CD4-positive, alpha-beta T cell (primary cell): Measurements from ENCODE around the gene AHCYL1. TPM values are rescaled to one million over a fixed set of nuclear protein-coding genes. Genes with fewer than 3 reads are reported as not detected.

Experiments
- ATAC-seq: fragments of 200-7000 bp; cut with Tn5 transposase; one replicate; pipeline ENCODE4 v1.10.0; 2022; ENCODE audit warnings: mild to moderate bottlenecking; ENCODE audit not compliant: poor library complexity
- CTCF ChIA-PET: fragments of 350-600 bp; sonication (Branson Sonifier 250); formaldehyde crosslinking; loops from one replicate; lab custom pipeline; 2021; ENCODE audit warnings: antibody characterized with exemption, inconsistent platforms; lab: Charles Lee
- POLR2A ChIA-PET: fragments of 350-600 bp; sonication (Branson Sonifier 250); formaldehyde crosslinking; loops from one replicate; lab custom pipeline; 2021; ENCODE audit warnings: antibody characterized with exemption, inconsistent platforms; lab: Charles Lee
- DNase-seq, 14 experiments: peaks; one replicate each; pipeline ENCODE4 v3.0.0-alpha.2; 2013 to 2020; ENCODE audit warnings: mixed read lengths in 2 of 14
- H3K27ac ChIP-seq, 2 donors: one replicate each; pipeline versions ENCODE4 v1.5.1 to v1.7.0; 2013; ENCODE audit warnings: low read length in 2 of 2, low read depth in 1 of 2, mild to moderate bottlenecking in 1 of 2
- H3K27me3 ChIP-seq, 2 experiments: 1 replicate in 1 of 2; 2 replicates in 1 of 2; pipeline versions ENCODE4 v1.6.1 to v1.7.0; 2013; ENCODE audit warnings: low read length in 2 of 2, control low read depth in 1 of 2, mild to moderate bottlenecking in 1 of 2, moderate library complexity in 1 of 2; ENCODE audit not compliant: insufficient read depth in 2 of 2, control insufficient read depth in 1 of 2
- H3K36me3 ChIP-seq: one replicate; pipeline ENCODE4 v1.6.1; 2013; ENCODE audit warnings: low read length, control low read depth; ENCODE audit not compliant: insufficient read depth
- H3K4me1 ChIP-seq: one replicate; pipeline ENCODE4 v1.6.1; 2013; ENCODE audit warnings: low read length, control low read depth; ENCODE audit not compliant: insufficient read depth
- H3K4me3 ChIP-seq: one replicate; pipeline ENCODE4 v1.5.1; 2013; ENCODE audit warnings: mild to moderate bottlenecking, low read length, moderate library complexity
- H3K9me3 ChIP-seq, 2 experiments: 1 replicate in 1 of 2; 2 replicates in 1 of 2; pipeline versions ENCODE4 v1.6.1 to v1.7.0; 2013; ENCODE audit warnings: low read length in 2 of 2, mild to moderate bottlenecking in 2 of 2, control low read depth in 1 of 2, moderate library complexity in 1 of 2; ENCODE audit not compliant: control insufficient read depth in 1 of 2, insufficient read depth in 1 of 2
- H3K27ac Mint-ChIP-seq: one replicate; pipeline ENCODE4 v1.8.0; 2020; ENCODE audit warnings: mixed read lengths
- H3K27me3 Mint-ChIP-seq: one replicate; pipeline ENCODE4 v1.8.0; 2021; ENCODE audit warnings: mixed read lengths
- H3K36me3 Mint-ChIP-seq: one replicate; pipeline ENCODE4 v1.8.0; 2021; ENCODE audit warnings: low read depth, mixed read lengths
- H3K4me1 Mint-ChIP-seq: one replicate; pipeline ENCODE4 v1.8.0; 2021; ENCODE audit warnings: low read depth, mixed read lengths
- H3K4me3 Mint-ChIP-seq: one replicate; pipeline ENCODE4 v1.8.0; 2020; ENCODE audit warnings: mild to moderate bottlenecking, mixed read lengths
- H3K9me3 Mint-ChIP-seq: one replicate; pipeline ENCODE4 v1.8.0; 2020; ENCODE audit warnings: mixed read lengths
- intact Hi-C, 2 experiments: fragments of 100-400 bp; cut with DNase I in 1 of 2; cut with micrococcal nuclease in 1 of 2; formaldehyde crosslinking; loops; one replicate each; pipeline versions ENCODE4 v1.15.1 to v1.9.0; 2023 to 2025; cut with DNase I, micrococcal nuclease
- total RNA-seq, 174 experiments: library from RNA in 2 of 174; stranded (reverse) in 2 of 174; gene quantifications; one replicate each; pipeline ENCODE4 v1.2.3 and lab custom pipeline; 2021 to 2026
- TF ChIP-seq, protein P1 (sequence below): fragments of 200-600 bp; IDR thresholded peaks from one replicate; pipeline ENCODE4 v1.8.0; 2022; ENCODE audit warnings: antibody characterized with exemption, mild to moderate bottlenecking

The AHCYL1 gene
- total RNA-seq, 2 experiments from 2014 or later, result 6.9 to 8.4 TPM

GRCh38 chr1:109985247-109986053, 885 bp downstream of the AHCYL1 start:
- peak overlapping the region; percentile 97 for H3K27ac Mint-ChIP-seq
- ChIA-PET CTCF (interaction anchor here (0.8 to 5.0 kb wide), 12 partner anchors 8 to 453 kb away, joined by 4 to 133 read pairs (median 8); partner anchors contain the start of genes GSTM3, RBM15 and STRIP1), POLR2A (interaction anchor here (0.7 to 2.3 kb wide), 24 partner anchors 13 to 1293 kb away, joined by 3 to 26 read pairs (median 5); partner anchors contain the start of genes AMPD2, GNAI3, GNAT2 and GSTM1)
- Histone ChIP-seq H3K9me3 (no peaks in the 10 kb centered on the region), H3K27ac (peak overlapping the region in 1 of 2 donors; percentile 71), H3K36me3 (peaks cover 5% of the 10 kb centered on the region), H3K4me3 (peak overlapping the region; percentile 90), H3K4me1 (peaks cover 29% of the 10 kb centered on the region), H3K27me3 (no peaks in the 10 kb centered on the region)
- H3K36me3 Mint-ChIP-seq, result peaks cover 28% of the 10 kb centered on the region
- intact Hi-C loops, result loop anchor here (2.0 to 10.0 kb wide), 5 partner anchors 49 to 1241 kb away; partner anchors contain the start of genes ATXN7L2 (in 1 of the 2), PSMA5 (in 1 of the 2), PSRC1 (in 1 of the 2) and STRIP1 (in 1 of the 2)
- ATAC-seq (no peak), DNase-seq (peak in 1 of 14 experiments; percentile 2)
- H3K4me1 Mint-ChIP-seq, result peaks cover 57% of the 10 kb centered on the region
- no peaks in the 10 kb centered on the region for H3K27me3 Mint-ChIP-seq
- TF ChIP-seq, protein P1, sequence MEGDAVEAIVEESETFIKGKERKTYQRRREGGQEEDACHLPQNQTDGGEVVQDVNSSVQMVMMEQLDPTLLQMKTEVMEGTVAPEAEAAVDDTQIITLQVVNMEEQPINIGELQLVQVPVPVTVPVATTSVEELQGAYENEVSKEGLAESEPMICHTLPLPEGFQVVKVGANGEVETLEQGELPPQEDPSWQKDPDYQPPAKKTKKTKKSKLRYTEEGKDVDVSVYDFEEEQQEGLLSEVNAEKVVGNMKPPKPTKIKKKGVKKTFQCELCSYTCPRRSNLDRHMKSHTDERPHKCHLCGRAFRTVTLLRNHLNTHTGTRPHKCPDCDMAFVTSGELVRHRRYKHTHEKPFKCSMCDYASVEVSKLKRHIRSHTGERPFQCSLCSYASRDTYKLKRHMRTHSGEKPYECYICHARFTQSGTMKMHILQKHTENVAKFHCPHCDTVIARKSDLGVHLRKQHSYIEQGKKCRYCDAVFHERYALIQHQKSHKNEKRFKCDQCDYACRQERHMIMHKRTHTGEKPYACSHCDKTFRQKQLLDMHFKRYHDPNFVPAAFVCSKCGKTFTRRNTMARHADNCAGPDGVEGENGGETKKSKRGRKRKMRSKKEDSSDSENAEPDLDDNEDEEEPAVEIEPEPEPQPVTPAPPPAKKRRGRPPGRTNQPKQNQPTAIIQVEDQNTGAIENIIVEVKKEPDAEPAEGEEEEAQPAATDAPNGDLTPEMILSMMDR, result no peak
- H3K4me3 Mint-ChIP-seq, result peak overlapping the region; percentile 99
- H3K9me3 Mint-ChIP-seq, result no peaks in the 10 kb centered on the region

DNA sequence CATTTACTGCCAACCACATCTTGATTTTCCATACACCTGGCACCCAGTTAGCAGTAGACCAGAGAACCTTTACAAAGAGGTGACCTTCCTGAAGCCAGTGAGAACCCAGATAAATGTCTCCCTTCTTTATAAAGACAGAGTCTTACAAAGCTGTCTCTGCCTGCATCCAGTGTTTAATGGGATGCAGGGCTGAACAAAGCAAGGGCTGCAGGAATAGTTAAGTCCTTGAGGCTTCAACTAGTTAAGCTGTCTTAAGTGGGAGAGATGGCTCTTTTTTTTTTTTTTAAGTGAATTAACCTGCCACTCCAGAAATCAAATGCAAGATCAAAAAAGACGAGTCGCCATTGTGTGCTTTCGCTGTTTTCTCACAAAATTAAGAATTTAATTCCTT, 1.5 kb downstream of the AHCYL1 start:
- Histone ChIP-seq H3K4me3 (peak overlapping the region; percentile 90), H3K4me1 (peaks cover 26% of the 10 kb centered on the region), H3K27ac (no peak overlapping the region), H3K36me3 (peaks cover 5% of the 10 kb centered on the region), H3K27me3 (no peaks in the 10 kb centered on the region), H3K9me3 (no peaks in the 10 kb centered on the region)
- no peak for ATAC-seq
- peaks cover 61% of the 10 kb centered on the region for H3K4me1 Mint-ChIP-seq
- no peaks in the 10 kb centered on the region for H3K9me3 Mint-ChIP-seq
- H3K27ac Mint-ChIP-seq, result peak overlapping the region; percentile 97
- POLR2A ChIA-PET, result interaction anchor here (0.6 to 2.3 kb wide), 7 partner anchors 43 to 437 kb away, joined by 3 to 19 read pairs (median 5); partner anchors contain the start of genes GNAI3, GSTM4 and STRIP1
- peak overlapping the region; percentile 99 for H3K4me3 Mint-ChIP-seq
- TF ChIP-seq, protein P1, result no peak
- intact Hi-C loops, result loop anchor here in 1 of 2 experiments (5.0 to 10.0 kb wide), 3 partner anchors 559 to 1241 kb away; partner anchors contain the start of genes PSMA5, PSRC1 and STXBP3
- H3K27me3 Mint-ChIP-seq, result no peaks in the 10 kb centered on the region
- CTCF ChIA-PET, result interaction anchor here (3.5 to 5.0 kb wide), 3 partner anchors 211 to 440 kb away, joined by 21 to 133 read pairs (median 28); no protein-coding TSS in a partner anchor
- peaks cover 28% of the 10 kb centered on the region for H3K36me3 Mint-ChIP-seq
- DNase-seq, result no peak

- Mint-ChIP-seq H3K4me1 (peaks cover 66% of the 10 kb centered on the region), H3K27me3 (no peaks in the 10 kb centered on the region), H3K36me3 (peaks cover 28% of the 10 kb centered on the region), H3K4me3 (no peak overlapping the region), H3K9me3 (no peaks in the 10 kb centered on the region), H3K27ac (no peak overlapping the region)
- TF ChIP-seq, protein P1, result no peak
- Histone ChIP-seq H3K9me3 (no peaks in the 10 kb centered on the region), H3K27me3 (no peaks in the 10 kb centered on the region), H3K27ac (no peak overlapping the region), H3K36me3 (peaks cover 5% of the 10 kb centered on the region), H3K4me1 (peaks cover 26% of the 10 kb centered on the region), H3K4me3 (no peak overlapping the region)
- intact Hi-C loops, result loop anchor here in 1 of 2 experiments (5.0 to 10.0 kb wide), 3 partner anchors 561 to 1244 kb away; partner anchors contain the start of genes PSMA5, PSRC1 and STXBP3
- POLR2A ChIA-PET, result no interaction called here
- CTCF ChIA-PET, result no interaction called here
- DNase-seq, result no peak
- ATAC-seq, result no peak
Measured at GRCh38 chr1:109988349-109988914, 3.9 kb downstream of the AHCYL1 start.
